GM18858 (cell line): ENCODE data around the gene MUC13.

Source experiments
- ATAC-seq: cut with Tn5 transposase; IDR thresholded peaks from one replicate; pipeline ENCODE4 v1.9.1; 2021; ENCODE audit not compliant: unreplicated experiment

The MUC13 gene

DNA sequence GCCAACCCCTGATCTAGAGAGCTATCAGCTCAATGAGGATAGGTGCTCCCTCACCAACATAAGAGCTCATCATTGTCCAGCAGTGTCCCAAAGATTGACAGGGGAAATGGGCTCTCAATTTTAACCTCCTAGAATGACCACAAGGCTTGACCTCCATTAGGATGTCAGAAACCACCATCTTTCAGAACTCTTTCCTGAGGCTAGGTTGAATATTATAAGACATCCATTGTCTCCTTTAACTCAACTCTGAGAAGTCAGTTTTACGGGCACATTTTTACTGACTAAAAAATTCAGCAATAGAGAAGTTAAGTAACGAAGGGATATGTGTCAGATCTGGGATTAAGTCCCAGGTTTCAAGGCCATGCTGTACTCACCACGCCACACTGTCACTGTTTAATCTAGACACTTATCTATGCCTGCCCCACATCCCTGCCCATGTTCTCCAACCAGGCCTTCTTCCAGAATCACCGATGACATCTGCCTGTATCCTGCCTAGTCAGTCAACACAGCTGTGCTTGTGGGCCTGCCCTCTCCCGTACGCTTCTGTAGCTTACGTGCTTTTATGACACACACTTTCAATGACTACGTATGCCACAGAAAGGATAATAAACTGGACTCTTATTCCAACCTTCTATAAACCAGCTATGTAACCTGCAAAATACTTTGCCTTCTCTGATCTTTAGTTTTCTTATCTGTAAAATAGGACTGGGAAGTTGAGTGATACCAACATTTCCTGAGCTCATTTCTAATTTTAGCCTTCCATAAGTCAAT, 17.1 kb upstream of the MUC13 start:
- no peak for ATAC-seq

- no peak for ATAC-seq
Observed at GRCh38 chr3:124950026-124950425, 15.5 kb upstream of the MUC13 start.

DNA sequence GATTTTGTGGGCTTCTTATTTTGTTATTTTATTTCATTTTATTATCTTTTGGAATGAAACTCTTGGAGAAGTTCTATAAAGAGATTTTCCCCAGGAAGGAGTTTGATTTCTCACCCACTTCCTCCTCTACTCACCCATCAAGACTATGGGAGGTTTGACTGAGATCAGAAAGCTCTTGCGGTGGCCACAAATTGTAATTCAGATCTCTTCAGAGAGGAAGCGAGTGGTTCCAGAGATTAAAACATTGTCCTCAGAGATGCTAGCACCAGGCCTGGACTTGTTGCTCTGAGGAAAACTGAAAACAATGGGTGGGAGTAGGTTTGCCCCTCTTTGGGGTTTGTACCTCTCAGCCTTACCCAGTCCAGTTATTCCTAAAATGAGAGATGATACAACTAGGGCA, 8.1 kb upstream of the MUC13 start:
- no peak for ATAC-seq

DNA sequence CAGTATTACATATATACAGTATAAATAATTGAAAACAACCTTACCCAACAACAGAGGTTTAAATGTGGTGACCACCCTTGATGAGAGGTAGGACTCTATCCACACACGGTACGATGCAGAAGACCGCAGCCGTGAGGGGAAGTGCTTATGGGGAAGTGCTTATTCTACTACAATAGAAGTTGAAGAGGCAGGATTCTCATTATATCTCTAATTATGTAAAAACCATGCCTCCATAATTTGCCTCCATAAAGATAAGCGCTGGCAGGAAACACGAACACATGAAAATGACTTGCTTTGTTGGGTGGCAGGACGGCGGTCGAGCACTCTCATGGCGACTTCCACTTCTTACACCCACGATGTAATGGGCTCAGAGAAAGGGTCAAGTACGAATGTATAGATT, 7.2 kb upstream of the MUC13 start:
- no peak for ATAC-seq

GRCh38 chr3:124939661-124940060, 5.1 kb upstream of the MUC13 start:
- no peak for ATAC-seq

DNA sequence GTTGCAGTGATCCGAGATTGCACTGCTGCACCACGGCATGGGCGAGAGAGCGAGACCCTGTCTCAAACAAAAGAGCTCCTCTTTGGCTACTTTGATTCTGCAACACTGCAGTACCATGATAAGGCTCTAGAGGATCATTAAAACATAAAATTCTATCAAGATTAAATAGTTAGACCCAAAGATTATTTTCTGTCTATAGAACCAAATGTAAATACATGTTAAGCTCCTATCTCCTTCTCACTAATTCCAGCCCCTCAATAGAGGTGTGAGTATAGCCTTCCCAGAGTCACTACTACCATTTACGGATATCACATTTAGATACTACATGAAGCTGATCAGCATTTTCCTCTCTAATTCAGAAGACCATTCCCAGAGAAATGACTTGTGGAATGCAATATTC, 4.3 kb upstream of the MUC13 start:
- ATAC-seq: no peak

DNA sequence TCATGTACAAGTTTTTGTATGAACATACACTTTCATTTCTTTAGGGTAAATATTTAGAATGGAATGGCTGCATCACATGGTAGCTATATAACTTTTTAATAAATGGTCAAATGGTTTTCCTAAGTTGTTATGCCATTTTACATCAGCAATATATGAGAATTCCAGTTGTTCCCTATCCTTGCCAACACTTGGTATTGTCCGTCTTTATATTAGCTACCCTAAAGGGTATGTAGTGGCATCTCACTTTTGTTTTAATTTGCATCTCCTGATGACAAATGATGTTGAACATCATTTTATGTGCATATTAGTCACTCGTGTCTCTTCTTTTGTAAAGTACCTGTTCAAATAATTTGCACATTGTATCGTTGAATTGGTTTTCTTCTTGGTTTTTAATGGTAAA, 2.5 kb upstream of the MUC13 start:
- ATAC-seq: no peak

GRCh38 chr3:124935794-124936542, 1.4 kb upstream of the MUC13 start:
- ATAC-seq: no peak

GRCh38 chr3:124935264-124935663, 713 bp upstream of the MUC13 start:
- ATAC-seq: peak; percentile 47

GRCh38 chr3:124928333-124929202, 6.0 kb downstream of the MUC13 start:
- no peak for ATAC-seq

GRCh38 chr3:124927574-124928045, 6.9 kb downstream of the MUC13 start:
- ATAC-seq: no peak

DNA sequence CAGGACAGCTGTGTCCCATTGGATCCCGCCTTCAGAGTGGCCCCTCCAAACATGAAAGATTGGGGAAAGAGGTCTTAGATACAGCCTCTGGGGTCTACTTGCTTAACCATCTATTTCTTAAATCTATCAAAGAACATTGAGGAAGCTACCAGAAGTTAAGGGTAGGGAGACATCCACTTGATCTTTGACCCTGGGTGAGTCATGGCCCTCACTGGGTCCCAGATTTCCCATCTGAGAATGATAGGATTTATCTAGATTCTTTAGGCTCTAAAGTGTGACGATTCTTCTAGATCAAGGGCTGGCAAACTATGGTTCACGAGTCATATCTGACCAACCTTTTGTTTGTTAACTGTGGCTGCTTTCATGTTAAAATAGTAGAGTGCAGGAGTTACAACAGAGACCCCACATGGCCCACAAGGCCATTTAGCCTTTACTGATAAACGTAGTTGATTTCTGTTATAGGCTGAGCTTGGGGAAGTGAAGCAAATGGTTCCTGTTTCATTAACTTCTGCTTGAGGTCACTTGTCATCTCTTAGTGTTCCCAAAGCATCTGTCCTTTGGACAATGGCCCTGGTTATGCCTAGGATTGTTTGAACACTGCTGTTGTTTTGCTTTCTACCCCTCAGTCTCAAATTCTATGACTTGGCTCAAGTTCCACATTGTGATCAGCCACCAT, 8.0 kb downstream of the MUC13 start:
- ATAC-seq: no peak

GRCh38 chr3:124924741-124925140, 9.8 kb downstream of the MUC13 start:
- ATAC-seq: no peak

GRCh38 chr3:124923833-124924232, 10.7 kb downstream of the MUC13 start:
- ATAC-seq: no peak

- no peak for ATAC-seq
Observed at GRCh38 chr3:124920718-124921117, 13.8 kb downstream of the MUC13 start.

- no peak for ATAC-seq
Observed at GRCh38 chr3:124919756-124920155, 14.8 kb downstream of the MUC13 start.

- ATAC-seq: no peak
Observed at GRCh38 chr3:124918524-124918923, 16.0 kb downstream of the MUC13 start.

- ATAC-seq: no peak
Observed at GRCh38 chr3:124916837-124917409, 17.6 kb downstream of the MUC13 start.

DNA sequence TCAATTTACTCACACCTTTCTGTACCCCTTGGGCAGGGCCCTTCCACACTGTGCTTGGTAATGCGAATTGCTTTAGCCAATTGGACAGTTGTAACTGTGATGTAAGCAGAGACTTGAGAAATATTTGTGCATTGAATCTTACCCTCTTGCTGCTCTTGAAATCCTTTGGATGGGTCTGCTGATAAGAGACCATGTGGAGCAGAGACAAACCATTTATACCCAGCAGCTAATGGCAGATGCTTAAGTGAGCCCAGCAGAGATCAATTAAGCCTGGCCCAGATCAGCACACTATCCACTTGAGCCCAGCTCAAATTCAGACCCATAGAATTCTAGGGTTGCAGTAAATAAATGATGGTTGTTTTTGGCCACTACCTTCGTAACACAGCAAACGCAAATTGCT, 19.3 kb downstream of the MUC13 start:
- ATAC-seq: no peak

DNA sequence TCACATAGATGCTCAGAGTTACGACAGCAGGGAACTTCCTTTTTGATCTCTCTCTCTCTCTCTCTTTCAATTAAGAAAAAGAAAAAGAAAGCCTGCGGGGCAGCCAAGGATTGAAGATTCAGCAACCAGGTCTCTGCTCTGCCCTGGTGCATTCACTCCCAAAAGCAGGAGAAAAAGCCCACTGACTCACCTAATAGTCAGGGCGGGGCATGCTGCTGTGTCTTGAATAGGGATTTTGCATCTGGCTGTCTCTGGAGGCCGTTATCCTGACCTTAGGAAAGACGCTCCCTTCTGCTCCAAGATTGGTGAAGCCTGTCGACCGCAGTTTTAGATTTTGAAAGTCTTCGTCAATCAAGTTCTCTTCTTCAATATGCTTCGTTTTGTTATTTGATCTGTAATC, 26.6 kb downstream of the MUC13 start:
- ATAC-seq: no peak
